IPS DF 4.7 (cell line): Measurements from ENCODE around the gene ICE1.
"Not testable (repeated sequence)": the region's sequence is repeated elsewhere in the genome, so short reads cannot be mapped to it uniquely, and the experiment has no call there.

Experiments
- DNase-seq: peaks from one replicate; pipeline ENCODE4 v3.0.0-alpha.2; 2013; ENCODE audit warnings: low spot score; ENCODE audit errors: extremely low read depth

Gene ICE1

GRCh38 chr5:5436203-5436760, 13.8 kb downstream of the ICE1 start:
- no peak for DNase-seq

GRCh38 chr5:5437227-5438172, 15.0 kb downstream of the ICE1 start:
- no peak for DNase-seq

GRCh38 chr5:5451863-5452262, 29.4 kb downstream of the ICE1 start:
- DNase-seq = no peak

GRCh38 chr5:5453131-5453530, 30.7 kb downstream of the ICE1 start:
- DNase-seq = no peak

DNA sequence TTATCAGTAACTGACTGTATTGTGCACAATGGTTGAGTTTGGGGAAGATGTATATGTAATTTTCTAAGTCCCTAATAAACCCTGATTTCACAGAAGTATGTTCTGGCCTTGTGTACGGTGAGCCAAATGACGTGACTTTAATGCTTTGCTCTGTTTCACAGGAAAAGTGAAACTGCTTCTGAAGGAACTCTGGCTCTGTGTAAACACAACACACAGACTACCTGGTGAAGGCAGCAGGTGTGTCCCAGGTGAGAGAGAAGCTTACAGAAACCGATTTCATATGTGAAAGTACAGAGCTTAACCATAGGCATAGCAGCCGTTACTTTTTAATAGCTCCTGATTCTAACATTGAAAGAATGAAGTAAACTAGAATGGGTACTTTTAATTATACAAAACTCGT, 31.9 kb downstream of the ICE1 start:
- DNase-seq = no peak

DNA sequence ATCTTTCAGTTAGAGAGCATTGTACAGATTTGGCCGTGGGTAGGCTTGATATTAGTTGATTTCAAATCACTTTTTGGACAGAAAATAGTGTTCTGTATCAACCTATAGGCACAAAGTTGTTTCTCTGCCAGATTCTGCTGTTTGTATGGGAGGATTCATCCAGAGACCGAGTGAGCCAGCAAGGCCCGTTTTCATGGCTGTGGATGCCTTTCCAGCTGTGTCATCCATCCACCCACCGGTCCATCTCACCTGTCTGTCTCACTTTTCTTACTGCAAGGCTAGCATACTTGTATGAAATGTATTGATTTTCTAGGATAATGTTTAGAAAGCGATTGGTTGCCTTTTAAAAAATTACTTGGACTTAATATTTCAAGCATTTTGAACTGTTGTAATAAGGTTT, 34.4 kb downstream of the ICE1 start:
- DNase-seq = no peak

- no peak for DNase-seq
Measured at GRCh38 chr5:5460311-5460710, 37.8 kb downstream of the ICE1 start.

DNA sequence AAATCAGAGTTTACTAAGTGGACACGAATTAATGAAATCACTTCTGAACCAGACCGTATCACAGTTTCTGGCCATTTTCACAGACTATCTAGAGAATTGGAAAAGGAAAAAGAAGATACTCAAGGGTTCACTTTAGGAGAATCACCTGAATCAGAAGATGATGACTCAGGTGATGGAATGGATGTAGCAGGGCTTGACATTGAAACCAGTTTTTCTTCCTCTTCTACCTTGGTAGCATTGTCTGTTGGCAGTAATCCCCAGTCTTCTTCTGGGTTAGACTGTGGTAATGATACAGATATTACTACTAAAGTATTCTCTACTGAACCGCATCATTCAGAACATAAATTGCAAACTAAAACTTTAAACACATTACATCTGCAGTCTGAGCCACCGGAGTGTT, 38.5 kb downstream of the ICE1 start:
- no peak for DNase-seq

- DNase-seq = no peak
Measured at GRCh38 chr5:5464036-5464715, 41.7 kb downstream of the ICE1 start.

GRCh38 chr5:5466227-5466626, 43.8 kb downstream of the ICE1 start:
- no peak for DNase-seq

DNA sequence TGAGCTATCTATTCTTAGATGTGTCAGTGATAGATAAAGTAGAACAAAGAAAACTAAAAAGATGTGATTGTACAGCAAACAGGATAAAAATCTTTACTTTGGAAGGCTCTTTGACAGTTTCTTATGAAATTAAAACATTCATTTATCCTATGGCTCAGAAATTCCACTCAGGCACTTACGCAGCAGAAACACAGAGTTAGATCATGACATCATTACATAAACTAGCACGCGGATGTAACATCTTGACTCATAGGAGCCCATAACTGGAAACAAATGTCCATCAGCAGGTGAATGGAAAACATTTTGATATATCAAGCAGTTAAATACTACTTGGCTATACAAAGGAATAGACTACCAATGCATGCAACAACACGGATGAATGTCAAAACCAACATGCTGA, 45.3 kb downstream of the ICE1 start:
- no peak for DNase-seq

GRCh38 chr5:5470933-5471332, 48.5 kb downstream of the ICE1 start:
- no peak for DNase-seq

- no peak for DNase-seq
Measured at GRCh38 chr5:5473226-5473625, 50.7 kb downstream of the ICE1 start.

GRCh38 chr5:5474961-5475360, 52.5 kb downstream of the ICE1 start:
- DNase-seq = no peak

- DNase-seq = no peak
Measured at GRCh38 chr5:5475975-5476374, 53.5 kb downstream of the ICE1 start.

- not testable (repeated sequence) for DNase-seq
Measured at GRCh38 chr5:5479578-5479977, 57.1 kb downstream of the ICE1 start.

DNA sequence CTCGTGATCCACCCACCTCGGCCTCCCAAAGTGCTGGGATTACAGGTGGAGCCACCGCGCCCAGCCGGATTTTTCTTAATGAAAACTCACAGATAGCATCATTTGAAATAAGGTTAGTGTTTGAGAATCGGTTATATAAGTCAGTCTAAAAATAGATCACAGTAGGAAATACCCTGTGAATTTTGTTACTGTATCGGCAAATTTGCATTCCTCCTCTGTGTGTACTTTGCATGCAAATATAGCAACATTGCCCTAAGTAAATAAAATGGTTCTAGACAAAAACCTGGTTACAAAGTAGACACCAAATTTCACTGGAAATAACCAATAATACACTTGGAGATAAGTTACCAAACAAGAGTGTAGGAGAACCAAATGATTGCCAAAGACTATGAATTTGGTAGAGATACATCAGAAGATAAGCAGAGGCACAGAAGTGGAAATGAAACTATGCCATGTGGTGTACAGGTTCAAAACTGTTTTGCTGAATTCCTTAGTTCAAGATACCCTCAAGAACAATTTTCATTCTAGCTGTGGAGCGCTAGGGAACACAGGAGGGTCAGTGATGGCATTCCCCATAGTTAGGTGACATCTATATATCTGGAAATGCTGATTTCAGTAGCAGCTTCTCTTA, 58.1 kb downstream of the ICE1 start:
- no peak for DNase-seq

DNA sequence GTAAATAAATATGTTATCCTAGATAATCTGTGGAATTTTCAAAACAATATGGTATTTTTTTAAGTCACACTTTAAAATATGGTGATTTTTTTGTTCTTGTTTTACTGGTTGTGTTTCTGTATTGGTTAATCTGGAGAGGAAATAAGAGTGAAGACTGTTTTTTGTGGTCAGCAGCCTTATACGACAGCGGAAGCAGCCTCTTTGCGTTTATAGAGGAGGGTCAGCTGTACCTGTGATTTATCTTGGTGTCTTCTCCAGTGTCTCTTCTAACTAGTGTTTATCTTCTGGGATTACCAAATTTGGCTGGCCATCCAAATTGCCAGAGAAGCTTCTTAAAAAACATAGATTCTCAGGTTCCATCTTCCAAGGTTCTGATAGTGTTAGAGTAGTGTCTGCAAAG, 58.7 kb downstream of the ICE1 start:
- DNase-seq = no peak

DNA sequence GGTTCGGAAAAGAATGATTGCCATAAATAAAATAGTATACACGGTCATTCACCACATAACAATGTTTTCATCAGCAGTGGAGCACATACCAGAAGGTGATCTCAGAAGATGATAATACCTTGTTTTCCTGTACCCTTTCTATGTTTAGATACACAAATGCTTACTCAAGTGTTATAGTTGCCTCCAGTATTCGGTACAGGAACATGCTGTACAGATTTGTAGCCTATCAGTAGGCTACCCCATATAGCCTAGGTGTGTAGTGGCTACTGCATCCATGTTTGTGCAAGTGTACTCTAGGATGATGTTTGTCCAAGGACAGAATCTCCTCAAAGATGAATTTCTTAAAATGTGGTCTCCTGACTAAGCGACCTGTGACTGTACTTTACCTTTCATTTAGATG, 59.2 kb downstream of the ICE1 start:
- no peak for DNase-seq

DNA sequence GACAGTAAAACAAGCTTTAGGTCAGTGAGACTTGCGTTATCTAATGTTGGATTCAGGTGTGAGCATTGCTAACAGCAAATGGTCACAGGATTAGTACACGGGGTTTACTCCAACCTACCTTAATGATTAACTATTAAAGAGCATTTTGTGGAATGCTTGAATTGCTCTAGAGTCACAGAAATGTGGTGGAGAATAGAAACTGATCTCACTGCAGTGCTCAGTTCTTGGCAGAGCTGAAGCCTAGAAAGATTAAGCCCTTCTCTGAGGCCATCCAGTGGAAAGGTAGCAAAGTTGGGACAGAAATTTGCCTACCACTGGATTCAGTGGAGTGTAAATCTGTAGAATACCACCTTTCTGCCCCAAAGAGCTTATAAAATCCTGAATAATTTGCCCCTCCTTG, 60.9 kb downstream of the ICE1 start:
- no peak for DNase-seq

DNA sequence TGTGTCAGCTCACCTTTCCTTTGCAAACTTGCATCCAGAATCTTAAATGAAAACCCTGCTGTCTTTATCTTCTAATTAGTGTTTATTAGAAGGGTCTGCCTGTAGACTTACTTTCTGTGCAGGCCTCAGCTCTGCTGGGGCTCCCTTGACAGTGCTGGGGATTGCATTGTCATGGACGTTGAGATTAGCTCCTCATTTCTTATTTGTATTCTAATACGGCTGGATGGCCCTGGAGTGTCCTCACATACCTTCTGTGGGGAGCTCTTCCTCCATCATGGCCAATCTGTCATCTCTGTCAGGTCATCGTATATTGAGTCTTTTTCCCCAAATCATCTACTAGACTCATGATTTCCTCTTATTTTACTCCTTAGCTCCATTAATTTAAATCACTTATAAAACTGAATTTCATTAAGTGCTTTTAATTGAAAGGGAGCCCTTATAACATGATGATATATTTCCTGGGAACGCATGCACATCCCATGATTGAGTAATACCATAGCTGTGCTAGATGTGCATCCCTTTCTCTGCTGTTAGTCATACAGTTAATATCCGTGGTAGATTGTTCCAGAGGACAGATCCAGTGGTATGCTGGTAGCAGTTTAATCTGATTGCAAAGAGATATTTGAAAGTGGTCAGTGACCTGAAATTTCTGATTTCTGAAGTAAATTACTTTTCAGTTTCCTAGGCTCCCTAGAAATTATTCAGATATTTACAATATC, 61.6 kb downstream of the ICE1 start:
- DNase-seq = no peak
